GM19025 (cell line): ENCODE data around the gene PAPLN.

Experiments
- ATAC-seq: cut with Tn5 transposase; IDR thresholded peaks from one replicate; pipeline ENCODE4 v1.9.1; 2021; ENCODE audit warnings: mild to moderate bottlenecking, low read depth, moderate library complexity; ENCODE audit not compliant: unreplicated experiment

The PAPLN gene

GRCh38 chr14:73231981-73232851 is 5.1 kb upstream of the PAPLN start:
- no peak for ATAC-seq

- ATAC-seq = no peak
These were observed 4.3 kb upstream of the PAPLN start for GRCh38 chr14:73232984-73233383.

- ATAC-seq = no peak
These were observed 3.7 kb upstream of the PAPLN start for GRCh38 chr14:73233564-73233963.

- ATAC-seq = no peak
These were observed 3.3 kb upstream of the PAPLN start for GRCh38 chr14:73234029-73234428.

GRCh38 chr14:73234586-73235394 is 2.5 kb upstream of the PAPLN start:
- no peak for ATAC-seq

- no peak for ATAC-seq
These were observed 1.7 kb upstream of the PAPLN start for GRCh38 chr14:73235531-73236155.

GRCh38 chr14:73236157-73236556 is 1.1 kb upstream of the PAPLN start:
- ATAC-seq = no peak

- ATAC-seq = no peak
These were observed 521 bp upstream of the PAPLN start for GRCh38 chr14:73236752-73237218.

GRCh38 chr14:73237786-73238423 is 599 bp downstream of the PAPLN start:
- no peak for ATAC-seq

GRCh38 chr14:73238424-73238852 is 1.1 kb downstream of the PAPLN start:
- no peak for ATAC-seq

GRCh38 chr14:73238941-73239340 is 1.6 kb downstream of the PAPLN start:
- no peak for ATAC-seq

GRCh38 chr14:73239393-73240241 is 2.3 kb downstream of the PAPLN start:
- no peak for ATAC-seq

GRCh38 chr14:73240816-73241480 is 3.6 kb downstream of the PAPLN start:
- ATAC-seq = no peak

- ATAC-seq = no peak
These were observed 4.3 kb downstream of the PAPLN start for GRCh38 chr14:73241481-73242165.

GRCh38 chr14:73242357-73242901 is 5.1 kb downstream of the PAPLN start:
- no peak for ATAC-seq

GRCh38 chr14:73243341-73243740 is 6.0 kb downstream of the PAPLN start:
- ATAC-seq = no peak

- no peak for ATAC-seq
These were observed 6.4 kb downstream of the PAPLN start for GRCh38 chr14:73243748-73244147.
